Cerebellar nuclear complex (tissue), 1 donor: ENCODE results near the gene IFITM1.
"Not testable (repeated sequence)": the region's sequence is repeated elsewhere in the genome, so short reads cannot be mapped to it uniquely, and the experiment has no call there.

Experiments
- DNase-seq, 2 experiments: peaks; one replicate each; lab custom pipeline; 2025; lab: John Stamatoyannopoulos, UW

IFITM1 gene

DNA sequence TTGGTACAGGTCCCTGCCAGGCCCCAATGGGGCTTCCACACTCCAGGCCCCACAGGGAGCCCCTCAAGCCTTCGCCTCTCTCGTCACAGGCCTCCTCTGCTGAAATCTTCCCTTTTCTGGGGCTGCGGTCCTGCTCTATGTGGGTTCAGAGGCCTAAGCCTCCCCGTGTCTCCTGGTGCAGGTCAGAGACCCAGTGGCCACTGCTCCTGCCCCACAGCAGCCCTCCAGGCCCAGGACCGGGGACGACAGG, 12.7 kb downstream of the IFITM1 start:
- DNase-seq, result no peak

DNA sequence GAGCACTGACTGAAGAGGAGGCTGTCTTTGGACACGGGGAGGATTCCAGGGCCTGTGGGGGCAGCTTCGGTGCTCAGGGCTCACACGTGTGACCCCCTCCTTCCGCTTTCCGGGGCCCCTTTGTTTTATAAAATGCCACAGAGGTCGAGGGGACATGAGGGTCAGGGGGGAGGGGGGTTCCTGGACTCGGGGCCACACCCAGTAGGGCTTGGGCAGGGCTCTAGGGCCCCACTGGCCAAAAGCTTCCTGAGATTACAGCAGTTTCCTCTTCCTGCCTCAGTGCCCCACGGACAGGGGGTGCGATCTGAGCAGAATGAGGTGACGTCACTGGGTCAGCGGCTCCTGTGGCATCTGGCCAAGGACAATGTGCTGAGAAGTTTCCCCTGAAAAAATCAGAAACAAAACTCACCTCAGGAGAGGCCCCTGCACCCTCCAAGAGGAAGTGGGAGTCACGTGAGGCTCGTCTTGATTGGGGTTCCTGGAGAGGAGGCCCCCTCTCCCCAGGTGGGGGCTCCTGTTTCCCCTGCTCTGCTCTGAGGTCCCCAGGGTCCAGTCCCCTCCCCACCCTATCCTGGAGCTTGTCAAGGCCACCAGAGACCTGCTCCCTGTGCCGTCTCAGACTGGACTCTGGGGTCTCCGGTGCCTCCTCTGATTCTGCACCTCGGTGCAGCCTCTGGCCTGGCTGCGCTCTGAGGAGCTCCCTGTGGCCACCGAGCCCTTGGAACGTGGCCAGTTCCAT, 13.2 kb downstream of the IFITM1 start:
- DNase-seq, result no peak

DNA sequence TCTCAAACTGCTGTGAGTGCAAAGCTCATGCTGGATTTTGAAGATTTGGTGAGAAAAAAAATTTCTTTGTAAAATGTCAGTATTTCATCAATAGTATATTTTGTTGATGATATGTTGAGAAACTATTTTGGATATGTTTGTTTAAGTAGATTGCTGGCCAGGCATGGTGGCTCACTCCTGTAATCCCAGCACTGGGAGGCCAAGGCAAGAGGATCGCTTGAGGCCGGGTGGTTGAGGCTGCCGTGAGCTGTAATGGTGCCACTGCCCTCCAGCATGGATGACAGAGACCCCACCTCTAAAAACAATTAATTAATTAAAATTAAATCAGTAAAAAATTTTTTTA, 13.7 kb downstream of the IFITM1 start:
- no peak for DNase-seq

DNA sequence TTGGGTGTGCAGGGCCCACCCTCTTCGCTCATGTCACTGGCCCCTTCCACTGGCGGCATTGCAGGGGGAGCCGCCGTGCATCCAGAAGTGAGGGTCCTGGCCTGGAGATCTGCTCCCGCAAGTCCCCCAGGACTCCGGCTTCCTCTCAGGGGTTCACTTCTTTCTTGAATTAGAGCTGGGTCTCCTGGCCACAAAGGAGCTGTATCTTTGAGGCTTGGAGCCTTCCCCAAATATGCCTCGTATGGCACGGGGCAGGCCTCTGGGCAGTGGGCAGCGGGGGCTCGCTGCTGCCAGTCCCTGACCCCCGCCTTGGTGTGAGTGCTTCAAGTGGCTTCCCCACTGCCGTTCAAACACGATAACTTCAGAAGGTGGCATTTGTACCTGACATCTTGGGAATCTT, 14.2 kb downstream of the IFITM1 start:
- no peak for DNase-seq

DNA sequence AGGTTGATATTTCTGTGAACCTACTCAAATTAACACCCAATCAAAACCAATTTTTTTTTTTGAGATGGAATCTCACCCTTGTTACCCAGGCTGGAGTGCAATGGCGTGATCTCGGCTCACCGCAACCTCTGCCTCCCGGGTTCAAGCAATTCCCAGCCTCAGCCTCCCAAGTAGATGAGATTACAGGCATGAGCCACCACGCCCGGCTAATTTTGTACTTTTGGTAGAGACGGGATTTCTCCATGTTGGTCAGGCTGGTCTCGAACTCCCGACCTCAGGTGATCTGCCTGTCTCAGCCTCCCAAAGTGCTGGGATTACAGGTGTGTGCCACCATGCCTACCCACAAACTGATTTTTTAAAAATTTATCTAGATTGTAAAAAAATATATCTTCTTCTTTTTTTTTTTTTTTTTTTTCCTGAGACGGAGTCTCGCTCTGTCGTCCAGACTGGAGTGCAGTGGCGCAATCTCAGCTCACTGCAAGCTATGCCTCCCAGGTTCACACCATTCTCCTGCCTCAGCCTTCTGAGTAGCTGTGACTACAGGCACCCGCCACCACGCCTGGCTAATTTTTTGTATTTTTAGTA, 14.8 kb downstream of the IFITM1 start:
- not testable (repeated sequence) for DNase-seq

DNA sequence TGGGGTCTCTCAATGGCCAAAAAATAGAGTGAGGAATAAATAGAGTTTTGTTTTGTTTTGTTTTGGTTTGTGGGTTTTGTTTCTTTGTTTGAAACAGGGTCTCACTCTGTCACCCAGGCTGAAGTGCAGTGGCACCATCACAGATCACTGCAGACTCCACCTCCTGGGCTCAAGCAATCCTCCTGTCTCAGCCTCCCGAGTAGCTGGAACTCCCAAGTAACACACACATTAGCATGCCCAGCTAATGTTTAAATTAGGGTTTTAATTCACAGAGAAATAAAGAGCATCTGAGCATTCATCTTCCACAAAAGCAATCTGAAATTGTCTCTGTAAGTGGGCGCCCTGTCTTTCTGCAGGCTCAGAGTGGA, 16.0 kb downstream of the IFITM1 start:
- DNase-seq, result no peak

DNA sequence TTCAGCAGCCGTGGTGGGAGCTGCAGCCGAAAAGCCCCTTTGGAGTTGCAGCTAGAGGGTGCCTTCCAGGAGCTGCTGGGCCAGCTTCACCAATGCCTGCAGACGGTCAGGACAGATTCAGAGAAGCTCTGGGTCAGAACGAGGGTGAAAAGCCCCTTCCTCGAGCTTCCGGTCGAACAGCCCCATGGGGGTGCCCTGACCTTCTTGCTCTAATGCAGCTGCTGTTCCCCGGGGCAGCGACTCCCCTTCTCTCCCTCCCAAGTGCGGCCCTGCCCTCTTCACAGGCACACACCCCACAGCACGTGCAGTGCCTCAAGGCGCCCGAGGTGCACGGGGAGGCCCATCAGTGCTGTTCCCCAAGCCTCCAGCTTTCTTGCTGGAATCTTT, 16.5 kb downstream of the IFITM1 start:
- no peak for DNase-seq

DNA sequence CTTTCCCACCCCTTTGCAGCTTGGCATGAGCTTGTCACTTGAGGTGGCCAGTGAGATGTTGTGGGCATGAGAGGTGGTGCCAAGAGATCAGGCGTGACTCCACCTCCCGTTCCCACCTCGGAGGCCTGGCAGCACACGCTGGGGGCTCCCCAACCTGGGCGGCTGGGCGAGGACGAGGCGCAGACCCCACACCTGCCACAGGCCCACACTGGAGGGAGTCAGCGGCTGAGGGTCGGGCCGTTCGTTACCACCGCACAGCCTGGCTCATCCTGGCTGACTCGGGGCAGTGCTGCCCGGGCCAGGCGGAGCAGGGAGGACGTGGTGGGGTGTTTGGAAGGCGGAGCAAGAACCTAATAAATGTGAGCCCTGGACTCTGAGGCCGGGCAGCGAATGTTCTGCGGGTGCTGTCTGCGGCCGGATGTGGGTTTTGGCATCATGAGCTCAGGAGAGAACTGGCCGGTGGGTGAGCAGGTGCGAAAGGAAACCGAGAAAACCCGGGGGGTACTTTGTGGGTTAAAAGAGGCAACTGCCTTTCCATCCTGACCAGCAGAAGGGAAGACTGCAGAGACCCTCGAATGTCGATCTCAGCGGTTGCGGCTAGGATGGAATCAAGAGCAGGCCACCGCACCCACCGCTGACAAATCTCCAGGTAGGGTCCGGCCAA, 17.0 kb downstream of the IFITM1 start:
- no peak for DNase-seq

DNA sequence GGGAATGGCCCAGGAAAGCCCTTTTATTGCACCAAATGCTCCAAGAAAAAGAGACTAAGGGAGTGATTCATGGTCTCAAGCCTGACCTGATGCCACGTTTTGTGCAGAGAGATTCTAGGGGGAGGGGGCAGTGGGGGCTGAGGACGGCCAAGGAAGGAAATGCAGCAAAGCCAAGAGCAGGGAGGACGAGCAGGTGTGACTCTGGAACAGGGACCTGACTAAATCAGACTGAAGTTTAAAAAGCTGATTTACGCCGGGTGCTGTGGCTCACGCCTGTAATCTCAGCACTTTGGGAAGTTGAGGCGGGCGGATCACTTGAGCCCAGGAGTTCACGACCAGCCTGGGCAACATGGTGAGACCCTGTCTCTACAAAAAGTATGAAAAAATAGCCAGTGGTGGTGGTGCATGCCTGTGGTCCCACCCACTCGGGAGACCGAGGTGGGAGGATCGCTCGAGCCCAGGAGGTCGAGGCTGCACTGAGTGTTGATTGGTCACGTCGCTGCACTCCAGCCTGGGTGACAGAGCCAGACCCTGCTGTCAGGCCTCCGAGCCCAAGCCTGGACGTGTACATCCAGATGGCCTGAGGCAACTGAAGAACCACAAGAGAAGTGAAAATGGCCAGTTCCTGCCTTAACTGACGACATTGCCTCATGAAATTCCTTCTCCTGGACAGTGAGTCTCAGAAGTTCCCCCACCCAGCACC, 17.7 kb downstream of the IFITM1 start:
- no peak for DNase-seq

DNA sequence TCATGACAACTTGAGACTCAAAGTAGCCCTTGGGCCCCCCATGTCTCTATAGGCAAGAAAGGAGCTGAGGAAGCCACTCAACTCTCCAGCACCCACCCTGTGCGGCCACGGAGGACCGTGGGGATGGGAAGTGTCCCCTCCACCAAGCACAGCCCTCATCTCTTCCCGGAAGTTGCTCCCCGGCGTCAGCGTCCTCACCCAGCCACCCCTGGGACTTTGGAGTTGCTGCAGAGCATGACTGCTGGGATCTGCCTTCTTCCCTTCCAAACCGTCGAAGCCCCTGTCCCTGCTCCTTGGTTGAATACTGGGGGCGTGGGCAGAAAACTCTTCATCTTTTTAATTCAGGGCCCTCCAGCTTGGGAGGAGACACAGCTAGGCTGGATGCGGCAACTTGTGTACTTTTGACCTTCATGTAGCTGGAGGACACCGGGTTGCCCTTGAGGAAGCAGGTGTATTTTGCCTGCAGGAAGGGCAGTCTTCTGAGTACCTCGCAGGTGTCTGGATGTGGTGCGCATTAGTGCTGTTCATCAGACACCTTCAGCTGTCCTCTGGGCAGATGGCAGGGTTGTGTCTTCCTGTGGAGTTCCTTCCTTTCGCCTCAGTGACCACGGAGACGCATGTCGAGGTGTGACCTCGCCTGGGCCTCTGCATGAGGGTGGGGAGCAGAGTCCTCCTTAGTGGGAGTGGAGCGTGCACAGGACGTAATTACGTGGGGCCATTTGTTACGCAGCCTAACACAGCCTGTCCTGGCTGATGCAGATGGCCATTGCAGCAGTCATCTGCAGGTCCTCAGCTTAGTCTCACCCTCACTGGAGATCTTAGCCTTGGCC, 19.0 kb downstream of the IFITM1 start:
- DNase-seq, result no peak

DNA sequence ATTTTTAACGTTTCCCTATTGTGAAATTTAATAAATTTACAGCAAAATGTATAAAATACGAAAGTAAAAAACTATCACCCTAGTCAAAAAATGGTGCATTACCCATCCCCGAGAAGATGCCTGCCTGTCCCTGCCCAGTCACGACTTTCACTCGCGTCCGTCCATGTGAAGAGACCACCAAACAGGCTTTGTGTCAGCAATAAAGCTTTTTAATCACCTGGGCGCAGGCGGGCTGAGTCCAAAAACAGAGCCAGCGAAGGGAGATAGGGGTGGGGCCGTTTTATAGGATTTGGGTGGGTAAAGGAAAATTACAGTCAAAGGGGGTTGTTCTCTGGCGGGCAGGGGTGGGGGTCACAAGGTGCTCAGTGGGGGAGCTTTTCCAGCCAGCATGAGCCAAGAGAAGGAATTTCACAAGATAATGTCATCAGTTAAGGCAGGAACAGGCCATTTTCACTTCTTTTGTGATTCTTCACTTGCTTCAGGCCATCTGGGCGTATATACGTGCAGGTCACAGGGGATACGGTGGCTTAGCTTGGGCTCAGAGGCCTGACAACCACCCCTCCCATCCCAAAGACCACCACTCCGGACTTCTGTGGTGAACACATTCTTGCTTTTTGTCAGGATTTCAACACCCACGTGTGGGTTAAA, 19.9 kb downstream of the IFITM1 start:
- DNase-seq, result not testable (repeated sequence)

DNA sequence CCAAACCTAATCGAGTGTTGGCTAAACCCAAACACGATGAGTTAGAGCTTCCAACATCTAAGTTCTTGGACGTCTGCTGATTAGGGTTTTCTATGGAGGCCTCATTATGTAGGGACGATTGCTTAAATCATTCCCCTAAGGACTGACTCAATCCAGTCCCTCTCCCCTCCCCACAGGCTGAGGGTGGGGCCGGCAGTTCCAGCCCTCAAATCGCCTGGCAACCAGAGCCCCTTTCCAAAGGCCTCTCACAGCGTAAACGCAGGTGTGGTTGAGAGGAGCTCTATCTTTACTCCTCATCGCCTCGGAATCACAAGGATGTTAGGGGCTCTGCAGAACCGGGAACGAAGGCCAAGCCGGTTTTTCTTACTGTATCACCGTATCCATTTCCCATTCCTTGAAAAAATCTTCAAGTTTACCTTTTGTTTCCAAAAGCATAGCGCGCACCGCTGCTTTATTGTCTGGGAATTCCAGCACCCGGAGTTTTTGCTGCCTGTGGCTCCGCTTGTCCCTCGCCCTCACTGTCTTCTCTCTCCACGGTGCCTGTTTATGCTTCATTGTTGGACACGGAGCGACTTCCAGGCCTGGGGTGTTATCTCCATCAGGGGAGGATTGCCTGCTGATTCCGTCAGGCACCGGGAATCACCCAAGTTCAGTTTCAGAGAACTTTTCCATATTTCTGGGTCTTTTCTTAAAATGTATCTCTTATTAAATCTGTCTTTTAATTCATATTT, 20.6 kb downstream of the IFITM1 start:
- DNase-seq, result no peak

DNA sequence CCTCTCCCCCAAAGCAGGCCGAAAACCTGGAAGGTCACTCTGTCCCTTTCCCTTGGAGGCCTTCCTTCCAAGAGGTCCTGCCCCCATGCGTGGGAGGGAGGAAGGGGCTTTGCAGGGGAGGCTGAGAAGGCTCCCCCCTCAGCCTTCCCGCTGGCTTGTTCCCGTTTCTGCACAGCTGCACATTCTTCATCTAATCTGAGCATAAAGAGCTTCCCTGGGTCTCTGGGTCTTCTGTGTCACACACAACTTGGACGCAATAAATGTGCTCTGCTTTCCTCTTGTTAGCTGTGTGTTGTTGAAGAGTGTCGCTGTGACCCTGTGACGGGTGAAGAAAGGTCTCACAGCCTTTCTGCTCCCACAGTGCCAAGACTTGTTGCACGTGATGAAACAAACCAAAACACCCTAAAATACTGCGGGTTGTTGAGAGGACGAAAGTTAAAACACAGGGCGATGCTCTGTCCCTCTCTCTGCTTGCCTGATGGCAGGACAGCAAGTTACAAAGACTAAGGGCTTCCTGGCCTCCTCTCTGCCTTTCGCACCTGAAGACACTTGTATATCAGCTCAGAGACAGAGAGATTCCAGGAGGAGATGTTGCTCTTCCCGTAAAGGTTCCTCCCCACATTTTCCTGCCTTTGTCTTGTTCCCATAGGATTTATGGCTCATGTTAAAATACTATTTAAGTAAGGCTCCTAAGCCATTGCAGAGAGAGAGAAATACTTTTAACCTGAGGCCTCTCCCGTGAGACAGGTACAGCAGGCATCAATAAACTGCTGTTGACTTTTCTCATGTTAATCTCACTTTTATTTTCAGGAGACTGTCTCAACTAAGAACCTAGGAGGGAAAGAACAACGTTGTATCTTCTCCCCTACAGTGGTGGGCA, 22.2 kb downstream of the IFITM1 start:
- DNase-seq, result no peak

DNA sequence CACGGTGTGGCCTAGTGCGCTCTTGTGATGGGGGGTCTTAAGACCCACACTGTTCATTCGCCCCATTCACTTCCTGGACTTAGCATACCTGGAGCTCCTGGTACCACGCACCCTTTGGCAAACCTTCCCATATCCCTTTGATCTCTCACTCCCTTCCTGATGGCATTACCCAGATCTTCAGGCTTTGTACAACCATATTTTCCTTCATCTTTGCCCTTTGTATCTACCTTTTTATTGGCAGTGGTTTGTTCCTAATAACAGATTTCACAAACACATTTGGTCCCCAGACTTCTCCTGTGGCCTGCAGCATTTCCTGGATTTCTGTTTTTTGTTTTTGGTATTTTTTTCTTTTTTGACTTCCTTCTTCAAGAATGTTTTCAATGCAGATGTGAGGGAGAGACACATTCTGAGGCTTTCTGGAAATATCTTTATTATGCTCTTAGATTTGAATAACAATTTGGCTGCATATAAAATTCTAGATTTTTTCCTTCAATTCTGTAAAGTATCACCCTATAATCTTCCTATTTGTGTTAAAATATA, 22.9 kb downstream of the IFITM1 start:
- no peak for DNase-seq

DNA sequence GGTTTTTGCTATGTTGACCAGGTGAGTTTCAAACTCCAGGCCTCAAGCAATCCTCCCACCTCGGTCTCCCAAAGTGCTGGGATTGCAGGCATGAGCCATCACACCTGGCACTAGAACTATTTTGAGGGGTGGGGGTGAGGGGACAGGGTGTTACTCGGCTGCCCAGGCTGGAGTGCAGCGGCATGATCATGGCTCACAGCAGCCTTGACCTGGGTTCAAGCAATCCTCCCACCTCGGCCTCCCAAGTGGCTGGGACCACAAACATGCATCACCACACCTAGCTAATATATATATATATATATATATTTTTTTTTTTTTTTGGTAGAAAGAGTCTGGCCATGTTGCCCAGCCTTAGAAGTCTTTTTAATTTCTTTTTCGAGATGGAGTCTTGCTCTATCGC, 23.9 kb downstream of the IFITM1 start:
- no peak for DNase-seq

DNA sequence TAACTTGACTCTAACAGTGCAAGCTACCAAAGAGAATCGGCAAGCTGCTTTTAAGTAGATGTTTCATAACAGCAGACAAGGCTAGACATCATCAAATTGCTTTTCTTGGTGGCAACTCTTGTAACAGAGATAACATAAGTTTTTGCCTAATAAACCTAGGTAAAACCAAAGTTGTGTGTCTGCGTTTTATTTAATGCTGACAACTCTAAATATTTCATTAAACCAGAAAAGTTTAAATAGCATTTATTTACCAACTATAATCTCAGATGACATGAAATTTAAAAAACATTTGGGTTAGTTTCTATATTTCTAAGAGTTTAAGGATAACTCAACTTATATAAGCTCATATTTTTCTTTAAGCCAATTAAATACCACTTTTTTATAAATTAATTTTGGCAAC, 26.1 kb downstream of the IFITM1 start:
- no peak for DNase-seq

DNA sequence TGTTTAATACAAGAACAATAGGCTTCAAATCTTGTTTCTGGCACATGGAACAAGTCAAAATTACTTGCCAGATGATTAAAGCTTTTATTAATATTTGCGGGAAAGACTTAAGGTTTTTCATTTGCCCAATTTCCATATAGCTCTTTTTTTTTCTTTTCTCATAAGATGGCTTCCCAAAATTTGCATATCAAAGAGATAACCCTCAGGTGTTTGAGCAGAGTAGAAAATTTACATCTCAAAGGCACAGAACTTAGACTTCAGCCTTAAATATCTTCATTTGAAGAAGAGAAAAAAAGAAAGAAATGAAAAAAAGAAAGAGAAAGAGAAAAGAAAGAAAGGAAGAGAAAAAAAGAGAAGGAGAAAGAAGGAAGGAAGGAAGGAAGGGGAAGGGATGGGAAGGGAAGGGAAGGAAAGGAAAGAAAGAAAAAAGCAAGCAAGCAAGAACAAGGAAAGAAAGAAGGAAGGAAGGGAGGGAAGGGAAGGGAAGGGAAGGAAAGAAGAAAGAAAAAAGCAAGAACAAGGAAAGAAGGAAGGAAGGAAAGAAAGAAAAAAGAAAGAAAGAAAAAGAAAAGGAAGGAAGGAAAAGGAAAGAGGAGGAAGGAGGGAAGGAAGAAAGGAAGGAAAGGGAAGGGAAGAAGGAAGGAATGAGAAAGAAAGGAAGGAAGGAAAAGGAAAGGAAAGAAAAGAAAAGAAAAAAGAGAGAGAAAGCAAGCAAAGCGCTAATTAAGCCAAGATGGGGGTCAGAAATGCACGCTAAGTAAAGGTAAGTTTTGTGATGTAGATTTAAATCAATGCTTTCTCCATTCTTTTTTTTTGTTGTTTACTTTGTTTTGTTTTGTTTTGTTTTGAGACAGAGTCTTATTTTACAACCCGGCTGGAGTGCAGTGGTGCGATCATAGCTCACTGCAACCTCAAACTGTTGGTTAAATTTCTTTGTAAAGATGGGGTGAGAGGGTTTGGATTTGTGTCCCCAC, 27.0 kb downstream of the IFITM1 start:
- no peak for DNase-seq

DNA sequence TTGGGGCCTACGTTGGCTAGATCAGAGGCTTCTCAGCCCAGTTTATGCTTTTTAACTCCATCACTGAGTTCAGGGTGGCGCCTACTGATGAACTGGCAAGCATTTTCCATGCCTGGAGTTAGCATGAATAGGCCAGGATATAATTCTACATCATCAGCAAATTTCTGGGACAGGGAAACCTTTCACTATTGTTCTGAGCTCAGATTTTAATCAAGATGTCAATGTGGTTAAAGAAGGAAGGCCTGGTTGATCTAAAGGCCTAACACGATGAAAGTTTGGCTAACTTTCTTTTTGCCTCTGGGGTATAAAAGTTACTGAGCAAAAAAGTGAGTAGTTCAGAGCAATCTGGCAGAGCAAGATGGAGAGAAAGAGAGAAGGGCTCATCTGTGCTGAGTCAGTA, 28.5 kb downstream of the IFITM1 start:
- DNase-seq, result no peak
